ENCODE data around the gene GBA2. TPM values are rescaled to one million over a fixed set of nuclear protein-coding genes. Genes with fewer than 3 reads are reported as not detected.

Gene GBA2
- total and polyA plus RNA-seq, 8 donors: 63.3 to 113 (median 92.2) TPM

DNA sequence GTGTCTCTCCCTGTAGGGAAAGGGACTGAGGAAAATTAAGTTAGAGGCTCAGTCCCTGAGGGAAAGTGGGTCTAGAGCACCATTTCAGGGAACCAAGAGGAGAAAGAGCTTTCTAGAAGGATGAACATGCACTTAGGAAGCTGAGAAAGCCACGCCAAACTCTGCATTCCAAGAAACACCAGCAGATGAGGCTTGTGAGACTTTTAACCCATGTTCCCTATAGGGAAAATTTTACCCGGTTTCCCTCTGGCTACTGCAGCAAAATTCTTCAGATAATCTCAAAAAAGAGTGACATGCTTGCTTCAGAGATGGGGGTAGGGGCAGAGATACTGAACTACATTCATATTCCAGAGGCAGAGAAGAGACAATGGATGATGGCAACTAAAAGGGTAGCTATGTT lies 25.6 kb downstream of the GBA2 start:
- intact Hi-C loops (cut with DNase I): loop anchor here in 1 of 2 donors (10.0 kb wide), 1 partner anchor 59 kb away; the partner anchor contains the start of gene ARHGEF39
- DNase-seq: no peak
- peaks cover 23 to 29% of the 10 kb centered on the region in 2 donors for H3K4me1 ChIP-seq
- H3K27ac ChIP-seq: no peak overlapping the region
- H3K4me3 ChIP-seq: no peak overlapping the region
- H3K27me3 ChIP-seq: no peaks in the 10 kb centered on the region
- peaks cover 10 to 88% of the 10 kb centered on the region in 2 donors for H3K36me3 ChIP-seq
- ATAC-seq: no peak
- H3K9me3 ChIP-seq: no peaks in the 10 kb centered on the region
- no peak for TF ChIP-seq CTCF (IDR thresholded peaks at IDR 0.05)

GRCh38 chr9:35719546-35719945 lies 29.5 kb downstream of the GBA2 start:
- no peak overlapping the region for H3K4me3 ChIP-seq
- H3K27ac ChIP-seq: no peak overlapping the region
- H3K36me3 ChIP-seq: peaks cover 10 to 100% of the 10 kb centered on the region in 2 donors
- no peak for DNase-seq
- H3K4me1 ChIP-seq: no peaks in the 10 kb centered on the region
- no peaks in the 10 kb centered on the region for H3K27me3 ChIP-seq
- no peak for TF ChIP-seq CTCF (IDR thresholded peaks at IDR 0.05)
- ATAC-seq: no peak
- intact Hi-C loops (cut with DNase I): no loop called here
- H3K9me3 ChIP-seq: no peaks in the 10 kb centered on the region

- no peak for TF ChIP-seq CTCF (IDR thresholded peaks at IDR 0.05)
- H3K4me1 ChIP-seq: no peaks in the 10 kb centered on the region
- H3K27me3 ChIP-seq: no peaks in the 10 kb centered on the region
- intact Hi-C loops (cut with DNase I): no loop called here
- ATAC-seq (peak; percentile 37), DNase-seq (no peak)
- H3K27ac ChIP-seq: no peak overlapping the region
- H3K4me3 ChIP-seq: no peak overlapping the region
- no peaks in the 10 kb centered on the region for H3K9me3 ChIP-seq
- peaks cover 10 to 100% of the 10 kb centered on the region in 2 donors for H3K36me3 ChIP-seq
Observed at GRCh38 chr9:35718721-35719511, 30.1 kb downstream of the GBA2 start.

DNA sequence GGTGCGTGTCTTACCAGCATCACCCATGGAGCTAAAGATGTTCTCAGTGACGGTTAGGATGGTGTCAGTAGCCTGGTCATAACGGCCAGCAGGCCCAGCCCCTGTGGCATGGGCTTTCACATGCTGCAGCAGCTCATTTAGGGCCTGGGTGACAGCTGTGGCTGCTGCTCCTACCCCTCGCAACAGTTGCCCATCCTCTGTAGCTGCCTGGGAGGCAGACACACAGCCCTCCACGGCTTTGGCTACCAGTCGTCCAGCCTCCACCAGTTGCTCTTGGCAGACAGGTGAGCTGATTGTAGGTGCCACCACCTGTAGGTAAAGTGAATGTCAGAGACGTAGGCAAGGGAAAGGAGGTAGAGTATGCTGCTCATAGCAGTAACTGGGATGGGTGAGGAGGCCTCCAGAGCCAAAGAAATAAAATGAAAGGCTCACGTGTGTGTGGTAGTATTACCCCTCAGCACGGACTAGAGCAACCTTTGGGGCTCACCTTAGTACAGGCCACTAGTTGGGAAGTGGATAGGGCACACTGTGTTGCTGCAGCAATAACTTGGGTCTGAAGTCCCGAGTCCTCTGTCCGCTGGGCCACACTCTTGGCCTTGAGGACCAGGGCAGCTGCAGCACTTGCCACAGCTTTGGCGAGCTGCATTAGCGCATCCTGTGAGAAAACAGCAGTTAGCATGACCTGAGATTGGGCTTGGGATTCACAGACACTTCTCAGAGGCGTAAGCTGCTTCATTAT lies 31.7 kb downstream of the GBA2 start:
- no peak for TF ChIP-seq CTCF (IDR thresholded peaks at IDR 0.05)
- H3K27me3 ChIP-seq: no peaks in the 10 kb centered on the region
- DNase-seq (no peak), ATAC-seq (no peak)
- peaks cover 10 to 100% of the 10 kb centered on the region in 2 donors for H3K36me3 ChIP-seq
- no peak overlapping the region for H3K27ac ChIP-seq
- no peaks in the 10 kb centered on the region for H3K4me1 ChIP-seq
- intact Hi-C loops (cut with DNase I): no loop called here
- H3K9me3 ChIP-seq: no peaks in the 10 kb centered on the region
- H3K4me3 ChIP-seq: no peak overlapping the region

DNA sequence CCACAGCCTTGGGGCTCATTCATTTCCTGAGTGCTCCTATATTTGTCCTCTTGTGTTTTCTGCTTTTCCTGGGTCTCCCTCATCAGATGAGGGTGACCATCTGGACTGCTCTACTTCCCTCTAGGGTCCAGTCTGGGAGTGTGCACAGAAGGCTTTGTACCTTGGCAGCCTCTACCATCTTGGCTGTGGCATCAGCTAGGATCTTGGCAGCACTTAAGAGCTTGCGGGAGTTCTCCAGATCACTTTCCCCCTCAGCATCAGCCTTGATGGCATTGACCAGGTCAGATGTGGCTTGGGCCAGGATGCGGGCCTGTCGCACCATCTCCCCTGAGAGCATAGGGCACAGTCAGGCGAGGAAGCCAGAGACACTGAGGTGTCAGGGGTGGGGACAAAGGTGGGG lies 32.8 kb downstream of the GBA2 start:
- H3K4me1 ChIP-seq: no peaks in the 10 kb centered on the region
- H3K9me3 ChIP-seq: no peaks in the 10 kb centered on the region
- DNase-seq (no peak), ATAC-seq (no peak)
- peaks cover 6 to 100% of the 10 kb centered on the region in 2 donors for H3K36me3 ChIP-seq
- no peak overlapping the region for H3K4me3 ChIP-seq
- no peak overlapping the region for H3K27ac ChIP-seq
- no peak for TF ChIP-seq CTCF (IDR thresholded peaks at IDR 0.05)
- H3K27me3 ChIP-seq: no peaks in the 10 kb centered on the region
- intact Hi-C loops (cut with DNase I): no loop called here
